Osteocyte (in vitro differentiated cells): ENCODE results near the gene GRP. TPM values are rescaled to one million over a fixed set of nuclear protein-coding genes. Genes with fewer than 3 reads are reported as not detected.

ENCODE experiments used
- DNase-seq: peaks from one replicate; pipeline ENCODE4 v3.0.0; 2021; ENCODE audit warnings: mixed read lengths; ENCODE audit not compliant: unreplicated experiment; ENCODE audit errors: extremely low spot score
- H3K27ac Mint-ChIP-seq: one replicate; pipeline ENCODE4 v1.8.0; 2021; ENCODE audit warnings: mild to moderate bottlenecking, mixed read lengths; ENCODE audit not compliant: unreplicated experiment
- H3K27me3 Mint-ChIP-seq: one replicate; pipeline ENCODE4 v1.8.0; 2021; ENCODE audit warnings: mixed read lengths; ENCODE audit not compliant: unreplicated experiment
- H3K36me3 Mint-ChIP-seq: one replicate; pipeline ENCODE4 v1.8.0; 2021; ENCODE audit warnings: mixed read lengths; ENCODE audit not compliant: unreplicated experiment
- H3K4me1 Mint-ChIP-seq: one replicate; pipeline ENCODE4 v1.8.0; 2021; ENCODE audit warnings: mixed read lengths; ENCODE audit not compliant: unreplicated experiment
- H3K4me3 Mint-ChIP-seq: one replicate; pipeline ENCODE4 v1.8.0; 2021; ENCODE audit warnings: mild to moderate bottlenecking, moderate library complexity, mixed read lengths; ENCODE audit not compliant: unreplicated experiment
- H3K9me3 Mint-ChIP-seq: one replicate; pipeline ENCODE4 v1.8.0; 2021; ENCODE audit warnings: mixed read lengths; ENCODE audit not compliant: unreplicated experiment
- CTCF ChIP-seq: fragments of 200-600 bp; sonication (generic); IDR thresholded peaks from 2 replicates; pipeline ENCODE4 v1.5.0; 2021; ENCODE audit warnings: antibody characterized with exemption, mild to moderate bottlenecking, moderate library complexity
- total RNA-seq: library from RNA; stranded (reverse); gene quantifications from 2 replicates; pipeline ENCODE4 v1.2.1, GENCODE V29; 2021

Gene GRP
- total RNA-seq, 1 donor from 2014 or later, result not detected

GRCh38 chr18:59189008-59189407 lies 30.9 kb upstream of the GRP start:
- TF ChIP-seq CTCF, result no peak
- H3K27me3 Mint-ChIP-seq, result peaks cover 63% of the 10 kb centered on the region
- no peaks in the 10 kb centered on the region for H3K36me3 Mint-ChIP-seq
- no peak overlapping the region for H3K27ac Mint-ChIP-seq
- DNase-seq, result no peak
- H3K4me3 Mint-ChIP-seq, result no peak overlapping the region
- no peaks in the 10 kb centered on the region for H3K9me3 Mint-ChIP-seq
- no peaks in the 10 kb centered on the region for H3K4me1 Mint-ChIP-seq

- H3K4me3 Mint-ChIP-seq, result no peak overlapping the region
- H3K9me3 Mint-ChIP-seq, result no peaks in the 10 kb centered on the region
- peaks cover 62% of the 10 kb centered on the region for H3K27me3 Mint-ChIP-seq
- no peak for DNase-seq
- no peaks in the 10 kb centered on the region for H3K4me1 Mint-ChIP-seq
- TF ChIP-seq CTCF, result no peak
- H3K36me3 Mint-ChIP-seq, result no peaks in the 10 kb centered on the region
- no peak overlapping the region for H3K27ac Mint-ChIP-seq
Observed at GRCh38 chr18:59189746-59190145, 30.2 kb upstream of the GRP start.

- no peak overlapping the region for H3K4me3 Mint-ChIP-seq
- H3K9me3 Mint-ChIP-seq, result no peaks in the 10 kb centered on the region
- no peaks in the 10 kb centered on the region for H3K36me3 Mint-ChIP-seq
- no peak for TF ChIP-seq CTCF
- H3K27me3 Mint-ChIP-seq, result peaks cover 67% of the 10 kb centered on the region
- H3K27ac Mint-ChIP-seq, result no peak overlapping the region
- no peak for DNase-seq
- no peaks in the 10 kb centered on the region for H3K4me1 Mint-ChIP-seq
Observed at GRCh38 chr18:59196161-59196725, 23.7 kb upstream of the GRP start.

DNA sequence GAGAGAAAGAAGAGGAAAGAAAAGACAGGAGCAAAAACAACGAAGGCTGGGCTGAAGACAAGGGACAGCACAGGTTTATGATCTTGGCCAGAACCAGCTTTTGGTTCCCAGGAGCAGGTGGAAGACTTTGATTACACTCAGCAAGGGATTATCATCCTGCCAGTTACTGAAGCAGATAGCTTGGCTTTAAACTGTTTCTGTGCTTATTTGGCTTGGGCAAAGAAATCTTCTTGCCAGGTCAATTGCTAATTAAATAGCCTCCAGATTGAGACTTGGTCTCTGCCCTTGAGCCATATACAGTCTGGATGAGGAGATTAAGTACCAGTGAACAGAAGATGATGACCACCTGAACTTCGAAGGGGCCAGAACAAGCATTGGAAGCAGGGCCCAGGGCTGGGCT lies 22.3 kb upstream of the GRP start:
- Mint-ChIP-seq H3K36me3 (no peaks in the 10 kb centered on the region), H3K9me3 (no peaks in the 10 kb centered on the region), H3K4me1 (no peaks in the 10 kb centered on the region), H3K4me3 (no peak overlapping the region), H3K27ac (no peak overlapping the region), H3K27me3 (peaks cover 69% of the 10 kb centered on the region)
- TF ChIP-seq CTCF, result no peak
- no peak for DNase-seq

DNA sequence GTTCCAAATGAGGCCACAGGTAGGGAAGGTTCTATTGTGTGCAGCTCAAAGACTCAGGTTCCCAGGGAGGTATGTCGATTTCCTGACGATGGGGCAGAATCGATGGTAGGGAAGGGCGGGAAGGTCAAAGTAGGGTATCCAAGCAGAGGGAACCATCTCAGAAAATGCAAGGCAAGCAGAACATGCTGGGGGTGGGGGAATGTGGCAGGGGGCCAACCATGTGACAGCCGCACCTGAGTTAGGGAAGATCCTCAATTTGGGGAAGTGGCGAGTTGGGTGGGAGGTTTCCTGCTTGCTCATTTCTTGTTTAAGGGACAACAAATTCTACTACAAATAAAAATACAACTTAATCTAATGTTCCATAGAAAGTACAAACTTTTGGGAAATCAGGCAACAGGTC lies 21.7 kb upstream of the GRP start:
- DNase-seq, result no peak
- H3K4me1 Mint-ChIP-seq, result no peaks in the 10 kb centered on the region
- no peaks in the 10 kb centered on the region for H3K9me3 Mint-ChIP-seq
- peaks cover 69% of the 10 kb centered on the region for H3K27me3 Mint-ChIP-seq
- no peak overlapping the region for H3K27ac Mint-ChIP-seq
- H3K36me3 Mint-ChIP-seq, result no peaks in the 10 kb centered on the region
- H3K4me3 Mint-ChIP-seq, result no peak overlapping the region
- no peak for TF ChIP-seq CTCF
